Pulmonary artery endothelial cell (primary cell): ENCODE measurements around the gene PBX3. TPM values are rescaled to one million over a fixed set of nuclear protein-coding genes. Genes with fewer than 3 reads are reported as not detected.
"Not testable (repeated sequence)": the region's sequence is repeated elsewhere in the genome, so short reads cannot be mapped to it uniquely, and the experiment has no call there.

Experiments used
- DNase-seq: peaks from one replicate; pipeline ENCODE4 v3.0.0-alpha.2; 2011; ENCODE audit warnings: low read depth, low spot score
- total RNA-seq: library from RNA; depleted of rRNA; stranded (reverse); fragments of >200 nt; gene quantifications from 2 replicates; pipeline ENCODE4 v1.2.3, GENCODE V29; 2014

PBX3 gene
- total RNA-seq, 1 donor from 2014 or later = 9.2 TPM

DNA sequence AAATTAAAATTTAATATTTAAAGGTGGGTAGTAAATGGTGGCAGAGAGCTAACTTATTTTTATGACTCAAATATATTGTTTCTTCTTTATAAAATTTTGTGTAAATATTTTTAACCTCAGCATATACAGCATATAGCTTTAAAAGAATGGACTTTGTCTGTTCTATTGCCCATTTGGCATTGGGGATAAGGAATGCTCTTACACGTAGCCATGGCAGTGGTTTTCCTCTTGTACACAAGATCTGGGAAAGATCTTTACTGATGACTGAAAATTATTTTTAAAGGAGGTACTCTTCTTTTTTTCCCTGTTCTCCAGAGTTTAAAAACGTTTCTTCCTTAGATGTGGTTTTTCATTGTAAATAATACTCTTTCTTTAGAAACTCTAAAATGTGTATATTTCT, 75.0 kb downstream of the PBX3 start:
- no peak for DNase-seq

DNA sequence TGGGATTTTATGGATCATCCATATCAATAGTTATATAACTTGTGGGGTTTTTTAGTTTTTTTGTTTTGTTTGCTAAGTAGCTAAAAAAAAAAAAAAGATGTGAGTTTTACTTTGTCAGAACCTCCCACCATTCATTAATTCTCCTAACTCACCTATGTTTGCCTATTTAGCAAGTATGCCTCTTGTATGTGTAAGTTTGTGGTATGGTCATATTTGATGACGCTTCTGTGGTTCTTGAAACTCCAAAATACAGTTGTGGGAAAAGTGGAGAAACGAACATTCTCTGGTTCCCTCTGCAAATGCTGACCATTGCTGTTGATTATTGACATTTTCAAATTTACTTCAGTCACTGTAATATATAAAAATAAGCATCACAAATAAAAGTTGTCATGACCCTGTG, 75.7 kb downstream of the PBX3 start:
- DNase-seq = no peak

DNA sequence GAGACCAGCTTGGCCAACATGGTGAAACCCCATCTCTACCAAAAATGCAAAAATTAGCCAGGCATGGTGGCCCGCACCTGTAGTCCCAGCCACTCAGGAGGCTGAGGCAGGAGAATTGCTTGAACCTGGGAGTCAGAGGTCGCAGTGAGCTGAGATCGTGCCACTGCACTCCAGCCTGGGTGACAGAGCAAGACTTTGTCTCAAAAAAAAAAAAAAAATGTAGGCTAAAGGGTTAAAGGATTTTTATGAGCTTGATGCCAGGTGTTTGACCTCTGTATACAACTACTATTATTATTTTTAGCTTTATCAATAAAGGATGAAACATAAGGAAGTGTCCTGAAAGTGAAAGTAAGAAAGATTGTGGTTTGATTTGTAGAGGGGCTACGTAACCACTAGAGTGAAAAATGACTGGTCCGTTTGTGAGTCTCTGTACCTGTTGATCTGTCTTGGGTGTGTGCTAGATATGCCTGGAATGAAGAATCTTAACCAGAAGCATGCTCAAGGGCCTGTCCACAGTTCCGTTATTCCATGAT, 76.8 kb downstream of the PBX3 start:
- not testable (repeated sequence) for DNase-seq

DNA sequence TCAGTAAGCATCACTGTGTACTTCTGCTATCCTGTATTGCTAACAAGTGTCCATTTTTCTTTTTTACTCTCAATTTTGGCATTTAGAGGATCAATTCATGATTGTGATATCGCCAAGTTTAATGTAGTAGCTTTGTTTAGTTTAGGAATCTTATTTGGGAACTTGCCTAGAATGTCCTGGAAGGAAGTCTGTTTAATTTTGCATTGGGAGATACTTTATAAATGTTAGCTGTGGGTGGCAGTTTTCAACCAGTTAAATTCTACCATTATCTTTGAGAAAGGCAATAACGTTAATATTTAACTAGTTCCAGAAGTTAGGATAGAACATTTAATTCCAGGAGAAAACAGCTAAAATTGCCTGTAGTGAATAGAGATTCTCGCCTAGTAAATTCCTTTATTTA, 78.6 kb downstream of the PBX3 start:
- DNase-seq = no peak

GRCh38 chr9:125826850-125827249, 79.7 kb downstream of the PBX3 start:
- no peak for DNase-seq

- DNase-seq = peak; percentile 2
These were observed 82.6 kb downstream of the PBX3 start for GRCh38 chr9:125829743-125830142.

- no peak for DNase-seq
These were observed 83.9 kb downstream of the PBX3 start for GRCh38 chr9:125831054-125831453.

GRCh38 chr9:125831616-125832015, 84.4 kb downstream of the PBX3 start:
- DNase-seq = no peak

GRCh38 chr9:125835655-125836054, 88.5 kb downstream of the PBX3 start:
- DNase-seq = no peak

- no peak for DNase-seq
These were observed 92.1 kb downstream of the PBX3 start for GRCh38 chr9:125839317-125839716.

- no peak for DNase-seq
These were observed 94.3 kb downstream of the PBX3 start for GRCh38 chr9:125841444-125841843.

DNA sequence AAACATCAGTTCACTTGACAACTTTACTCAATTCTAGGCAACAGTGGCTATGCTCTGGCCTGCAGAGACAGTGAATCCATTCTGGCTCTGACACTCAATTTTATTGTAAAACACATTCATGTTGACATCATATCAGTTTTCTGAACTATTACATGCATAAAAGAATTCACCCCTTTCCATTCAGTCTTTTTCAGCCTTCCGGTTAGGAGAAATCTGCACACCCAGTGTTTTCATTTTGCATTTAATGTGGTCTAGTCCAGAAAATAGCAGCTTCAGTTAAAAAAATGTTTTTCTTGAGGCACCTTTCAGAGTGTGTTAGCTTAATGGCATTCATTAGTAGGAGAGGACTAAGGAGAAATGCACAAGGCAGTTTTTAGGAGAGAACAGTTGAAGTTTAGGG, 95.1 kb downstream of the PBX3 start:
- DNase-seq = no peak

- no peak for DNase-seq
These were observed 96.5 kb downstream of the PBX3 start for GRCh38 chr9:125843646-125844045.

DNA sequence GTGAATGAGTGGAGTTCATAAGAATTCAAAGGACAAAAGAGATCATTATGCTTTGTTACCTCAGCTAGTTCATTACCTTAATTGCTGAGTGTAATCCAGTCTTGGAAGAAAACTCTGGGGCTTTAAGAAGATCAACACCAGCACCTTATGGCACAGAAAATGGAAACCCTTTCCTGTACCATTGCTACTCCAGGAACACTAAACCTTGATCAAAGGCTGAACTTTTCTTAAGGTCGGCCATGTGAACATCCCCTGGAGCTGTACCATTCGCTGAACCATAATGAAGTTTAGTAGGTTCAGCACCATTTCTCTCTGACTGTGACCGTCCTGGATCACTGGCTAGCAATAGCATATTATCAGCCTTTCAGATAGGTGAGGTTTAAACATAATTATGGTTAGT, 97.4 kb downstream of the PBX3 start:
- DNase-seq = no peak

GRCh38 chr9:125845271-125845808, 98.2 kb downstream of the PBX3 start:
- DNase-seq = no peak

- DNase-seq = no peak
These were observed 100.6 kb downstream of the PBX3 start for GRCh38 chr9:125847735-125848134.

DNA sequence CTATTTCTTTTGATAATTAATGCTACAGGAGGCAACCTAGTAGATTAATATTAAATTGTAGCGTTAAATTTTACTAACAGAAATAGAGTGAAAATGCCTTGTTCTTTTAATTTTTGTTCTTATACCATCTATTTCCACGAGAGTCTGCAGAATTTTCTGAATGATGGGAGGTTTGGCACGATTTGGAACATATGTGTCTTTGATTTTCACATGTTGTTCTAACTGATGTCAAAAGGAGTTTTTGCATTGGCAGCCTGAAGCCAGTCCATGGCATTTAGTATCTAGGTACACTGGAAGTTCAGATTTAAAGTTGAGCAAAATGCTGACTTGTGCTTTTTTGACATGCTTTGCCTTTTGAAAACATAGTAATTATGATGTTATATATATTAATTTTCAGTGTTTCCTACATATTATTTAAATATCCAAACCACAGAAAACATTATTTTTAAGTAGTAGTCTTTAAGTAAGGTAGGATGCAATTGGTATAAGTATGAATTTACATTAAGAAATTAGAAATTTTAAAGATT, 103.0 kb downstream of the PBX3 start:
- no peak for DNase-seq

DNA sequence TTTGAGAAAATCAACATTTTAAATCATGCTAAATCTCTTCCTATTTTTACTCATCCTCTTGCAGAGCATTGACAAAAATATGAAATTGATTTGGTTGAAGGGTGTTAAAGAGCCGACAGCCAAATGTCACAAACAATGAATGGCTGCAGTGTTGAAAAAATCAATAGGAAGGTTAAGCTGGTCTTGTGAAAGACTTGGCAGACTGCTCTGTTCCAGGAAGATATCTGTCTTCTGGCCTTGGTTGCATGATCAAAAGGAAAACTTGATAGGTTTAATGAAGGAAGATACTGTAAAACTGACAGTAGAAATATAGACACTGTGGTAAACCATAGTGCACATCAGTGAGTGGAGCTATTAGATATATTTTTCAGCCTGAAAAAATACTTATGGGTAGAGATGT, 103.6 kb downstream of the PBX3 start:
- DNase-seq = no peak

DNA sequence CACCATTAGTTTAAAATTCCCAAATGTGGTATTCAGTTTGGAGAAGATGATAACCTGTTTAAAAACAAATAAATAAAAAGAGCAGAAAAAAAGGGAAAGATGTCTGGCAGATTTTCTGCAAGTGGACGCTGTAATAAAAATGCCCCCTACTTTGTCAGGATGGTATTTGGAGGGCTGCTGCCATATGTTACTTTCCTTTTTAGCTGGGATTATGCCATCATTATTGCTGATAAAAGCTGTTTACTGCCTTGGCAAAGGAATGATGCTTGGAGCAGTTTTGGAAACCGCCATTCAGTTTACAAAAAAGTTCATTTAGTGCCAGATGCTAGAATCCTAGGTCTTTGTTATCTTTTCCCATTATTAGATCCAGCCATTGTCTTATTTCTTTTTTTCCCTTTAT, 104.8 kb downstream of the PBX3 start:
- no peak for DNase-seq

DNA sequence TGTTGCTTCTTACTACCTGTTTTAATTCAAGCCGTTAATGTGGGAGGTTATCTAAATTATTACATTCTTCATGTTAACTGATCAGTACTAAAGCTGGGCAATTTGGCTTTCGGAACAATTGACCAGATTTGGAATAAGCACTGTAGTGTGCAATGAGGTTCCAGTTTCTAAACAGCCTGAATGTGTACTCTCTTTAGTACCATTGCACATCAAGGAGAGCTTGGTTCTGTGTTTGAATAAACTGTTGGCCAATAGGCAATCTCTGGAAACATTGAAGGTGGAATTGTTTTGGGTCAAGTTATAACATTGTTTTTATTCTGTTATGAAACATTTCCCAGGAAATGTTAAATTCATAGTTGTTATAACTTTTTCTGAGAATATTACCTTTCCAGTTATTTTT, 105.2 kb downstream of the PBX3 start:
- DNase-seq = no peak

- DNase-seq = no peak
These were observed 107.5 kb downstream of the PBX3 start for GRCh38 chr9:125854553-125855275.

- DNase-seq = no peak
These were observed 109.2 kb downstream of the PBX3 start for GRCh38 chr9:125856331-125856730.
